Measurements from ENCODE around the gene PLCB4. TPM values are rescaled to one million over a fixed set of nuclear protein-coding genes. Genes with fewer than 3 reads are reported as not detected.

The PLCB4 gene
- total RNA-seq, 1 experiment from 2014 or later = not detected

DNA sequence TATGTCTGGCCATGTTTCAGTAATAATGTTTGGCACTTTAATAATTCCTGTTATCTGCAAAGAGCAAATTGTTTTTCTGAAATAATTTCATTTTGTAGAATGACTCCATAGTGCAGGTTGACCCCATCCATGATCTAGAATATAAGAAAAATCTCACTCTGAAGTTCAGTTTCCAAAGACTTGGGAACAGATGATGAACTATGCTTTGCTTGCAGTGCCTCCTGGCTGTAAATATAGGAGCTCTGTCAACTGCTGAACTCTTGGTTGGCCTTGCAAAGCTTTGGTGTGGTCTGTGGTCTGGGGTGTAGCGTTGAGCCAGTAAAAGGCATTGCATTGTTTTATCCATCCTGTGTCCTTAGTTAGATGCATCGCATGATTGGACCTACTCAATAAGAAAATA is 104.0 kb downstream of the PLCB4 start:
- Histone ChIP-seq H3K9ac (ENCODE audit: low read length) (no peak overlapping the region), H3K9me2 (replicated peaks; ENCODE audit: insufficient read depth, low read length) (no peaks in the 10 kb centered on the region), H3K36me3 (ENCODE audit: insufficient read depth, low read length) (no peaks in the 10 kb centered on the region), H3K79me2 (ENCODE audit: low read length) (no peaks in the 10 kb centered on the region), H4K20me1 (ENCODE audit: insufficient read depth, low read depth, low read length) (no peaks in the 10 kb centered on the region), H3K4me2 (ENCODE audit: low read depth, low read length, poor library complexity, severe bottlenecking) (no peak overlapping the region), H2AFZ (ENCODE audit: low read length) (no peak overlapping the region), H3K9me3 (ENCODE audit: low read length) (peaks cover 3% of the 10 kb centered on the region), H3K27me3 (ENCODE audit: low read length) (no peaks in the 10 kb centered on the region), H3K4me3 (ENCODE audit: low read length) (no peak overlapping the region), H3K27ac (ENCODE audit: low read length) (no peak overlapping the region), H3K4me1 (ENCODE audit: low read length) (no peaks in the 10 kb centered on the region)
- no peak for DNase-seq

DNA sequence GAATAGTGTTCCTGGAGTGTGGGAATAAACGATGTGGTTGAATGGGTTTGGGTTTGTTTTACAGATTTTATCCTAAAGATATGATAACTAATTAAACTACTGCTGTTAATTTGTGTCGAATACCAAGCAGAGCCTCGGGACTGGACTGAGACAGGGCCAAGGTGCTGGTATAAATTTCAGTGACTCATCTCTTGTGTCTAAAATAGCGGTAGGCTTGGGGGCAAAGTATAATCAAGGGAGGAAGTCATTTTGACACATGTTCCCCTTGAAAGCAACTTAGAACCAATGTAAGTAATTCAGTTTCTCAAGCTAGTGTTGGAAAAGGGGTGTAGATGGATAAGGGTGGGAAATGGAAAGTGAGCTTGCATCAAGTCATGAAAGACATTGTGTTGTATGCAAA is 108.4 kb downstream of the PLCB4 start:
- H3K27ac ChIP-seq (ENCODE audit: low read length) = no peak overlapping the region
- no peaks in the 10 kb centered on the region for H3K4me1 ChIP-seq (ENCODE audit: low read length)
- no peak overlapping the region for H2AFZ ChIP-seq (ENCODE audit: low read length)

DNA sequence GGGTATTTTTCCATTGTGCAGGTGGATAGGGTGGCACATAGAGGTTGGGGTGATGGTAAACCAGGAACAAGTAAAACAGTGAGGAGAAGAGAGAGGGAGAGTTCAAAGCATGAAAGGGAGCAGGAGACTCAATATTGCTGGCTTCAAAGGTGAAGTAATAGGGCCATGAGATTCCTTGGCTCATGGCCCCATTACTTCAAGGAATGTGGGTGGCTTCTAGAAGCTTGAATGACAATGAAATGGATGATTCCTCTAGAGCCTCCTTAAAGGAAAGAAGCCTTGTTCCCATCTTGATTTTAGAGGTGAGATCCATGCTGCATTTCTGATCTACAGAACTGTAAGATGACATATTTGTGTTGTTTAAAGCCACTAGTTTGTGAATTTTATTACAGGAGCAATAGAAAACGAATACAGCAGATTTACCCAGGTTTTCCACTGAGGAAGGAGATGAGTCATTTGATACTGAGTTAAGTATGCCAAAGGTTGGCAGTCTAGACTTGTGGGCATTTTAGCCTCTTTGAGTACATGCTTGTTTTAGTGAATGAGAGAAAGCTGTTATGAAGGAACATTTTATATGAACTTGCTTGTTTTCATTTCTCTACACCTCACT is 110.4 kb downstream of the PLCB4 start:
- no peak overlapping the region for H3K4me2 ChIP-seq (ENCODE audit: low read depth, low read length, poor library complexity, severe bottlenecking)

More for the DNA sequence above, 108.4 kb downstream of the PLCB4 start:
- peaks cover 7% of the 10 kb centered on the region for H3K9me3 ChIP-seq (ENCODE audit: low read length)
- H3K79me2 ChIP-seq (ENCODE audit: low read length) = no peaks in the 10 kb centered on the region
- no peaks in the 10 kb centered on the region for H3K27me3 ChIP-seq (ENCODE audit: low read length)
- H4K20me1 ChIP-seq (ENCODE audit: insufficient read depth, low read depth, low read length) = no peaks in the 10 kb centered on the region
- H3K9me2 ChIP-seq (replicated peaks; ENCODE audit: insufficient read depth, low read length) = no peaks in the 10 kb centered on the region
- H3K4me3 ChIP-seq (ENCODE audit: low read length) = no peak overlapping the region
- H3K36me3 ChIP-seq (ENCODE audit: insufficient read depth, low read length) = no peaks in the 10 kb centered on the region
- H3K9ac ChIP-seq (ENCODE audit: low read length) = no peak overlapping the region
- H3K4me2 ChIP-seq (ENCODE audit: low read depth, low read length, poor library complexity, severe bottlenecking) = no peak overlapping the region
- DNase-seq = no peak

DNA sequence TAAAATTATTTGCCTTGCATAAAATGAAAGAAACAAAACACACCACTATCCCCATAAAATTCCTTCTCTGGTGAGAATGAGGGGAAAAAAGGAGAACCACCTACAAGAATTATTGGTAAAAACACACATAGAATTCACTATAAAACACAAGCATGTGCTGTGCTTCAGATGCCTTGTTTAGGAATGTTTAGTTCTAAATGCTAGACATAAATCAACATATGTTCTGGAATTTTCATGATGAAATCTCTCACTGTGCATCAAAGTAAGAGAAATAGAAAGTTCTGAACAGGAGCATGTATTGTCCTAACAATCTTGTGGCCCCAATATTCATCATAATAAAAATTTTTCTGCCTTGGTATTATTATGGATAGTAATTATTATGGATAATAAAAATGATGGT is 111.0 kb downstream of the PLCB4 start:
- no peak for DNase-seq
- no peaks in the 10 kb centered on the region for H3K79me2 ChIP-seq (ENCODE audit: low read length)
- no peak overlapping the region for H3K4me2 ChIP-seq (ENCODE audit: low read depth, low read length, poor library complexity, severe bottlenecking)

More for the DNA sequence above, 110.4 kb downstream of the PLCB4 start:
- Histone ChIP-seq H3K9me3 (ENCODE audit: low read length) (peaks cover 10% of the 10 kb centered on the region), H3K27ac (ENCODE audit: low read length) (no peak overlapping the region), H3K9ac (ENCODE audit: low read length) (no peak overlapping the region), H3K4me3 (ENCODE audit: low read length) (no peak overlapping the region), H3K27me3 (ENCODE audit: low read length) (no peaks in the 10 kb centered on the region), H2AFZ (ENCODE audit: low read length) (no peak overlapping the region), H3K79me2 (ENCODE audit: low read length) (no peaks in the 10 kb centered on the region), H3K9me2 (replicated peaks; ENCODE audit: insufficient read depth, low read length) (no peaks in the 10 kb centered on the region), H3K36me3 (ENCODE audit: insufficient read depth, low read length) (no peaks in the 10 kb centered on the region), H4K20me1 (ENCODE audit: insufficient read depth, low read depth, low read length) (no peaks in the 10 kb centered on the region), H3K4me1 (ENCODE audit: low read length) (no peaks in the 10 kb centered on the region)
- no peak for DNase-seq

DNA sequence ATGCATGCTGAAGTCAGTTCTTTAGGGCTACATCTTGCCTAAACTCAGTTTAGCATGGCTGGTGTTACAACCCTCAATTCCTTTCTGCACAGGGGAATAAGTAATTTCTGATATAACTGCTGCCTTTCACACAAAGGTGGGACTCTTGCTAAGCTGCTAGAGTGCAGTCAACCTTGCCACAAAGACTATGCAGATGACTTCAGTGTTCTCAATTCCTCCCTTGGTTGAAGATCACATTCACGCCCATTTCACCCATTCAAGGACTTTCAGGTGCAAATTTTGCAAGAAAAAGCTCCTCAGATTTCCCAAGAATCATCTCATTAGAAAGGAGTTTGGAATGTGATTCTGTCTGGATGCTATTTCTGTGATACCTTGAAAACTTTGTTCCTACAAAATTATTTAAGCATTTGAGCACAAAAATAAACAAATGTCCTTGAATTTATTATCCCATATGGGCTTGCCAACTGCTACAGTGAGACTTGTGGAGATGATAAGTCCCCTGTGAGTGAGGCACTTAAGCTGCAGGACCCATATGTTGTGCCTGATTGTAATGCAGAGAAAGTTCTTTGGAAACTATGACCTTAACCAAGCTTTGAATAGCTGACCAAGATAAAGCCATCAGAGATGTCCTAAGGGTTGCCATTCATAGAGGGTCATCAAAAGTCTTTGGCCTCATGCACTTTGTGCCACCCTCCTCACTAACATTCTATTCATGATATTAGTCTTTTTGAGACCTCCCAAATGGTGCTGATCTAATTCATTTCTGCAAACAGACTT is 111.8 kb downstream of the PLCB4 start:
- no peaks in the 10 kb centered on the region for H3K27me3 ChIP-seq (ENCODE audit: low read length)
- H3K4me1 ChIP-seq (ENCODE audit: low read length) = no peaks in the 10 kb centered on the region
- H3K9me2 ChIP-seq (replicated peaks; ENCODE audit: insufficient read depth, low read length) = no peaks in the 10 kb centered on the region
- no peak overlapping the region for H3K4me3 ChIP-seq (ENCODE audit: low read length)
- H3K9ac ChIP-seq (ENCODE audit: low read length) = no peak overlapping the region
- no peak overlapping the region for H3K4me2 ChIP-seq (ENCODE audit: low read depth, low read length, poor library complexity, severe bottlenecking)
- H3K79me2 ChIP-seq (ENCODE audit: low read length) = no peaks in the 10 kb centered on the region
- H4K20me1 ChIP-seq (ENCODE audit: insufficient read depth, low read depth, low read length) = no peaks in the 10 kb centered on the region
- no peak for DNase-seq
- no peak overlapping the region for H3K27ac ChIP-seq (ENCODE audit: low read length)
- peaks cover 10% of the 10 kb centered on the region for H3K9me3 ChIP-seq (ENCODE audit: low read length)
- no peaks in the 10 kb centered on the region for H3K36me3 ChIP-seq (ENCODE audit: insufficient read depth, low read length)
- H2AFZ ChIP-seq (ENCODE audit: low read length) = no peak overlapping the region

More for the DNA sequence above, 111.0 kb downstream of the PLCB4 start:
- Histone ChIP-seq H3K27me3 (ENCODE audit: low read length) (no peaks in the 10 kb centered on the region), H3K36me3 (ENCODE audit: insufficient read depth, low read length) (no peaks in the 10 kb centered on the region), H3K27ac (ENCODE audit: low read length) (no peak overlapping the region), H3K9me3 (ENCODE audit: low read length) (peaks cover 10% of the 10 kb centered on the region), H2AFZ (ENCODE audit: low read length) (no peak overlapping the region), H3K9ac (ENCODE audit: low read length) (no peak overlapping the region), H3K9me2 (replicated peaks; ENCODE audit: insufficient read depth, low read length) (no peaks in the 10 kb centered on the region), H3K4me3 (ENCODE audit: low read length) (no peak overlapping the region), H3K4me1 (ENCODE audit: low read length) (no peaks in the 10 kb centered on the region), H4K20me1 (ENCODE audit: insufficient read depth, low read depth, low read length) (no peaks in the 10 kb centered on the region)

DNA sequence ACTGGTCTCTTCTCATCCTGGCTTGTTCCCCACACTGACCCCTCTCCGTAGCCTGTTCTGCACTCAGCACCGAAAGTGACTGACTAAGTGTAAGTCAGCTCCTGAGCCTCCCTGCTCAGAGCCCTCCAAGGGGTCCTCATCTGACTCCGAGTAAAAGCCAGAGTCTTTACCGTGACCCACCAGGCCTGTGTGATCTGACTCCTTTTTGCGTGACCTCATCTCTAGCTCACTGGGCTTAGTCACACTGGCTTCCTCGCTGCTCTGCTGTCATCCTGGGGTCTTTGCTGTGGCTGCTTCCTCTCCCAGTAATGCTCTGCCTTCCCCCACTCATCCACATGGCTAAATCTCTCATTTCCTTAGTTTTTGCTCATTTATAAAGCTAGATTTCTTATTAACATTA is 116.6 kb downstream of the PLCB4 start:
- DNase-seq = no peak
- Histone ChIP-seq H4K20me1 (ENCODE audit: insufficient read depth, low read depth, low read length) (no peaks in the 10 kb centered on the region), H3K4me1 (ENCODE audit: low read length) (no peaks in the 10 kb centered on the region), H3K27me3 (ENCODE audit: low read length) (no peaks in the 10 kb centered on the region), H3K9me2 (replicated peaks; ENCODE audit: insufficient read depth, low read length) (no peaks in the 10 kb centered on the region), H3K9ac (ENCODE audit: low read length) (no peak overlapping the region), H3K4me2 (ENCODE audit: low read depth, low read length, poor library complexity, severe bottlenecking) (no peak overlapping the region), H3K36me3 (ENCODE audit: insufficient read depth, low read length) (no peaks in the 10 kb centered on the region), H2AFZ (ENCODE audit: low read length) (no peak overlapping the region), H3K27ac (ENCODE audit: low read length) (no peak overlapping the region), H3K4me3 (ENCODE audit: low read length) (no peak overlapping the region), H3K9me3 (ENCODE audit: low read length) (peaks cover 8% of the 10 kb centered on the region; the same call in 1 of the 2 replicates), H3K79me2 (ENCODE audit: low read length) (no peaks in the 10 kb centered on the region)

DNA sequence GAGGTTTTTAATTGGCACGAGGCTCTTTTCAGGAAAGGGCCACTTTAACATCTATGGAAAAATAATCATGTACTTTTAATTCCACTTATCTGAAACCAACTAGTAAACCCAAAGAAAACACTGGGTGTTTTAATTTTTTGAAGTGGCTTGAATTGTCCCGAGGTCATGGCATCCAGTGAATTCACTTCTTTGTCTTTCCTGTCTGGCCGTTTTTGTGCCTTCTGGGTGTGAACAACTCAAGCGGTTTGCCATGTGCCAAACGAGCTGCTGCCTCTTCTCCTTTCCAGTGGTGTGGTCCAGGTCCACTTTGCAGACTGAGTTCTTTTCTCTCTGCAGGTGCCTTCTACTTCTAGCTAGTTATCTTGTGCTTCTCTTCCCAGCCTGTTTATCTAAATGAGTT is 117.5 kb downstream of the PLCB4 start:
- Histone ChIP-seq H3K4me1 (ENCODE audit: low read length) (no peaks in the 10 kb centered on the region), H3K27ac (ENCODE audit: low read length) (no peak overlapping the region), H3K79me2 (ENCODE audit: low read length) (no peaks in the 10 kb centered on the region), H3K9me3 (ENCODE audit: low read length) (peaks cover 3% of the 10 kb centered on the region; the same call in 1 of the 2 replicates), H3K9me2 (replicated peaks; ENCODE audit: insufficient read depth, low read length) (no peaks in the 10 kb centered on the region), H3K4me3 (ENCODE audit: low read length) (no peak overlapping the region), H4K20me1 (ENCODE audit: insufficient read depth, low read depth, low read length) (no peaks in the 10 kb centered on the region), H3K4me2 (ENCODE audit: low read depth, low read length, poor library complexity, severe bottlenecking) (no peak overlapping the region), H3K27me3 (ENCODE audit: low read length) (no peaks in the 10 kb centered on the region), H2AFZ (ENCODE audit: low read length) (no peak overlapping the region), H3K9ac (ENCODE audit: low read length) (no peak overlapping the region), H3K36me3 (ENCODE audit: insufficient read depth, low read length) (no peaks in the 10 kb centered on the region)
- no peak for DNase-seq

DNA sequence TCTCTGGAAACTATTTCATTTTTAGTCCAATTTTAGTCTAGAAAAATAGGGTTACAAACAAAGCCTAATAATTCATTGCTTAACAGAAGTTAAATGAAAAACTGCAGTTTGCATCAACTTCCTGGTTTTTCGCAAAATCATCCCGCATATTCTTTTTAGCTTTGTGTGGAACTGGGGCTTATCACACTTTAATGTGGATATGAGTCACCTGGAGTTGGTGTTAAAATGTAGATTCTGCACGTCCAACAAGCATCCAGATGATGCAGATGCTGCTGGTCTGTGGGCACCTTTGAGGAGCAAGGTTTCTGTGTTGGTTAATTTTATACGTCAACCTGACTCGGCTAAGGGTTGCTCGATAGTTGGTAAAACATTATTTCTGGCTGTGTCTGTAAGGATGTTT is 126.1 kb downstream of the PLCB4 start:
- no peak overlapping the region for H3K4me2 ChIP-seq (ENCODE audit: low read depth, low read length, poor library complexity, severe bottlenecking)
- H3K27me3 ChIP-seq (ENCODE audit: low read length) = no peaks in the 10 kb centered on the region
- no peak for DNase-seq
- H4K20me1 ChIP-seq (ENCODE audit: insufficient read depth, low read depth, low read length) = no peaks in the 10 kb centered on the region
- no peak overlapping the region for H2AFZ ChIP-seq (ENCODE audit: low read length)
- H3K27ac ChIP-seq (ENCODE audit: low read length) = no peak overlapping the region
- H3K9ac ChIP-seq (ENCODE audit: low read length) = no peak overlapping the region
- no peaks in the 10 kb centered on the region for H3K4me1 ChIP-seq (ENCODE audit: low read length)
- no peaks in the 10 kb centered on the region for H3K79me2 ChIP-seq (ENCODE audit: low read length)
- H3K9me3 ChIP-seq (ENCODE audit: low read length) = peaks cover 3% of the 10 kb centered on the region; the same call in 1 of the 2 replicates
- no peak overlapping the region for H3K4me3 ChIP-seq (ENCODE audit: low read length)
- 0 out of 2 replicates have a peak, but pooled peaks cover 4% of the 10 kb centered on the region for H3K9me2 ChIP-seq (replicated peaks; ENCODE audit: insufficient read depth, low read length)
- H3K36me3 ChIP-seq (ENCODE audit: insufficient read depth, low read length) = no peaks in the 10 kb centered on the region

All from Karpas-422 (cell line).